Mesothelial cell of epicardium (in vitro differentiated cells): ENCODE data around the gene SIRPD. TPM values are rescaled to one million over a fixed set of nuclear protein-coding genes. Genes with fewer than 3 reads are reported as not detected.

Experiments used
- DNase-seq, 2 experiments: peaks; one replicate each; pipeline ENCODE4 v3.0.0; 2021; ENCODE audit warnings: low spot score in 2 of 2; ENCODE audit not compliant: unreplicated experiment in 2 of 2
- H3K27ac Mint-ChIP-seq: 2 replicates; pipeline ENCODE4 v1.8.0; 2021; ENCODE audit warnings: mixed read lengths
- H3K27me3 Mint-ChIP-seq: 2 replicates; pipeline ENCODE4 v1.8.0; 2021; ENCODE audit warnings: low read depth, mixed read lengths
- H3K36me3 Mint-ChIP-seq: 2 replicates; pipeline ENCODE4 v1.8.0; 2021; ENCODE audit warnings: mixed read lengths
- H3K4me1 Mint-ChIP-seq: 2 replicates; pipeline ENCODE4 v1.8.0; 2021; ENCODE audit warnings: mixed read lengths
- H3K4me3 Mint-ChIP-seq: 2 replicates; pipeline ENCODE4 v1.8.0; 2021; ENCODE audit warnings: mild to moderate bottlenecking, moderate library complexity, mixed read lengths
- H3K9me3 Mint-ChIP-seq: 2 replicates; pipeline ENCODE4 v1.8.0; 2021; ENCODE audit warnings: mixed read lengths
- total RNA-seq: library from RNA; stranded (reverse); gene quantifications from 3 replicates; pipeline ENCODE4 v1.2.1, GENCODE V29; 2021
- TF ChIP-seq, protein P1 (sequence below): fragments of 200-600 bp; sonication (generic); IDR thresholded peaks from one replicate; pipeline ENCODE4 v1.5.0; 2021; ENCODE audit warnings: antibody characterized with exemption; ENCODE audit not compliant: unreplicated experiment

Gene SIRPD
- not detected in 3 replicates for total RNA-seq

DNA sequence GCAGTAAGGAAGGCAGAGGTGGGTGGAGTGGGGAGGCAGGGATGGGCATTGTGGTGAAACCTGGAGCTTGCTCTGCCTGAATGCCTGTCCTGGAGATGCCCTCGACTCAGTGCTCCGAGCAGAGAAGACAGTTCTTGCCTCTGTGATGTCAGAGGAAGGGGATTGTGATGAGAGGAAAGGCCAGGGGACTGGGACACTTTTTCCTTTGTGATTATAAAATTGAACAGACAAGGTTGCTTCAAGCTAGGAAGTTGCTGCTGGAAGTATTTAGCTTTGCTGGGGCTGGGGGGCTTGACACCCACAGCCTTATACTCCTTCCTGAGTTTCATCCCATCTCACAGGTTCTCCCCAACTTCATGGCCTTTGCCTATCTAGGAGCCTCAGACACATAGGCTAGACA is at the start of gene SIRPD:
Gene SIRPD, minus strand, starts transcription at position 101 of the 400 bp plus-strand sequence. Its CDS starts 52 bp downstream, at position 49.
- TF ChIP-seq, protein P1, sequence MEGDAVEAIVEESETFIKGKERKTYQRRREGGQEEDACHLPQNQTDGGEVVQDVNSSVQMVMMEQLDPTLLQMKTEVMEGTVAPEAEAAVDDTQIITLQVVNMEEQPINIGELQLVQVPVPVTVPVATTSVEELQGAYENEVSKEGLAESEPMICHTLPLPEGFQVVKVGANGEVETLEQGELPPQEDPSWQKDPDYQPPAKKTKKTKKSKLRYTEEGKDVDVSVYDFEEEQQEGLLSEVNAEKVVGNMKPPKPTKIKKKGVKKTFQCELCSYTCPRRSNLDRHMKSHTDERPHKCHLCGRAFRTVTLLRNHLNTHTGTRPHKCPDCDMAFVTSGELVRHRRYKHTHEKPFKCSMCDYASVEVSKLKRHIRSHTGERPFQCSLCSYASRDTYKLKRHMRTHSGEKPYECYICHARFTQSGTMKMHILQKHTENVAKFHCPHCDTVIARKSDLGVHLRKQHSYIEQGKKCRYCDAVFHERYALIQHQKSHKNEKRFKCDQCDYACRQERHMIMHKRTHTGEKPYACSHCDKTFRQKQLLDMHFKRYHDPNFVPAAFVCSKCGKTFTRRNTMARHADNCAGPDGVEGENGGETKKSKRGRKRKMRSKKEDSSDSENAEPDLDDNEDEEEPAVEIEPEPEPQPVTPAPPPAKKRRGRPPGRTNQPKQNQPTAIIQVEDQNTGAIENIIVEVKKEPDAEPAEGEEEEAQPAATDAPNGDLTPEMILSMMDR, result no peak
- Mint-ChIP-seq H3K4me3 (no peak within 1 kb of the TSS), H3K4me1 (no peaks in the 10 kb centered on the region)

DNA sequence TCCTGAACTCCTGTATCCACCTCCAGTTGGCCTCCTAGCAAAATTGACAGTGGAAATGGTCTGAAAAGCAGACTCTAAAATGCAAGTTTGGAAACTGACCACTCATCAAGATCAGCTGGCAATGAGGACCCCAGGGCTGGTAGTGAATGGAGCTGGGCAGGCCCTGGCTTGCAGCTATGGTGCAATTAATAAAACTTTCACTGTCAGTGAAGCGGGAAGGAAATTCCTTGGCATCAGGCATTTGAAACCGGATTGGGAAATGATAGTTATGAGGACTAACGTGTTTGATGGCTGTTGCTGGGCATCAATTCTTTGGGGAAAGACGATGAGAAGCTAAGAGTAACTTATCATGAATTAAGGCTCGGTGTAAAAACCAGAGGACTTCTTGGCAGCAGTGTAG is 43.2 kb upstream of the SIRPD start:
- H3K9me3 Mint-ChIP-seq, result no peaks in the 10 kb centered on the region
- no peaks in the 10 kb centered on the region for H3K36me3 Mint-ChIP-seq
- TF ChIP-seq, protein P1, result no peak
- no peak overlapping the region for H3K4me3 Mint-ChIP-seq
- H3K4me1 Mint-ChIP-seq, result no peaks in the 10 kb centered on the region
- H3K27ac Mint-ChIP-seq, result no peak overlapping the region
- H3K27me3 Mint-ChIP-seq, result no peaks in the 10 kb centered on the region
- no peak for DNase-seq

More for the DNA sequence above, at the start of gene SIRPD:
- peaks cover 22% of the 10 kb centered on the region for H3K27me3 Mint-ChIP-seq
- no peaks in the 10 kb centered on the region for H3K36me3 Mint-ChIP-seq
- peaks cover 11% of the 10 kb centered on the region for H3K9me3 Mint-ChIP-seq
- no peak for DNase-seq
- H3K27ac Mint-ChIP-seq, result no peak within 1 kb of the TSS

DNA sequence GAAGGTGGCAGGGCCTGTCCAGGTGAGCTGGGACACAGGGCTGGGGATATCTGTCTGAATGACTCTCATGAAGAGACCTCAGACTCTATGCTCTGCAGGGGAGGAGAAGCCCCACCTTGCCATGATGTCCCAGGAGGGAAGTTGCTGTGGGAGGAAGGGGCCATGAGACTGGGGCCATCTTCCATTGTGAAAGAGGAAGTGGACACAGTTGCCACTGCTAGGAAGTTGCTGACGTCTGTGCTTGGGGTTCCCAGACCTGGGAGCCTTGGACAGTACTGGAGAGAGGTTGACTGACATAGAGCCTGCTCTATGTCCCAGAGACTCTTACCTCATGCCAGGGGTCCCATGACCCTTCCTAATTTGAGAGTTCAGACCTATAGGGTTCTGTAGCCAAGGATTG is 37.8 kb upstream of the SIRPD start:
- Mint-ChIP-seq H3K4me1 (no peaks in the 10 kb centered on the region), H3K9me3 (no peaks in the 10 kb centered on the region), H3K27me3 (no peaks in the 10 kb centered on the region), H3K4me3 (no peak overlapping the region), H3K27ac (no peak overlapping the region), H3K36me3 (no peaks in the 10 kb centered on the region)
- TF ChIP-seq, protein P1, result no peak
- no peak for DNase-seq

DNA sequence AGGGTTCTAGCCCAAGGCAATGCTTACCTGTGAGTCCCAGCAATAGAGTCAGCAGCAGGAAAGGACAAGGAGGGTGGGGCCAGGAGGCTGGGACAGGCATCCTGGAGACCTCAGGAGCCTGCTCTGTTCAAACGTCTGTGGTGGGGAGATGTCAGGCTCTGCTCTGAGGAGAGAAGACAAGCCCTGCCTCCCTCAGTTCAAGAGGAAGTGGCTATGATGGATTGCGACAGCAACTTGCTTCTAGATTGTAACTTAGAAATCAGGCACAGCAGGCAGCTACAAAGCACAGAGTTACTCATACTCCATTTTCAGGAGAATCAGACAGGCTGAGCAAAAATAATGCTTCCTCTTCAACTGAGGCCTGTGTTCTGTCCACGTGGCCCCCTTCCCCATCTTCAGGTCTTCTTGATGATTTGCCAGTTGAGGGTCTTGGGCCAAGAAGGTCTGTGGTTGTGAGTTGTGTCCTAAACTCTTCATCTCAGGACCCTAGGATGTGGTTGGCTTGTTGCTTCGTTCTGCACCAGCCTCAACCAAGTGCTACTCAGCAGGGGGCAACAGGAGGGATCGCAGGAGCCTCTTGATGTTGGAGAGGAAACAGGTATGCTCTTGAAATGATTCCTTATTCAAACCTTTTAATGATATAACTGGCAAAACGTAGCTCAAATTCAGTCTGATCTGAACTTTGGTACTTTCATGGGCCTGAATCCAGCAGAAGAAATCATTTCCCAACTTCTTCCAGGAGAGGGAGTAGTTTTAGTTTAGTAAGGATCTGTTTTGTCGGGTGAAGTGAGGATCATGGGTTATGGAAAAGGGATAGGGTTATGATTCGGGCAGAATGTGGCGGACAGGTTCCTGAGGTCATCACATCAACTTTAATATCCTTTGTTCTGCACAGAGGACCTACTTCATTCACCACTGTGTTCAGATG is 31.3 kb upstream of the SIRPD start:
- Mint-ChIP-seq H3K27ac (no peak overlapping the region), H3K27me3 (no peaks in the 10 kb centered on the region), H3K4me3 (no peak overlapping the region), H3K36me3 (no peaks in the 10 kb centered on the region), H3K4me1 (no peaks in the 10 kb centered on the region), H3K9me3 (no peaks in the 10 kb centered on the region)
- DNase-seq, result no peak
- TF ChIP-seq, protein P1, result no peak

DNA sequence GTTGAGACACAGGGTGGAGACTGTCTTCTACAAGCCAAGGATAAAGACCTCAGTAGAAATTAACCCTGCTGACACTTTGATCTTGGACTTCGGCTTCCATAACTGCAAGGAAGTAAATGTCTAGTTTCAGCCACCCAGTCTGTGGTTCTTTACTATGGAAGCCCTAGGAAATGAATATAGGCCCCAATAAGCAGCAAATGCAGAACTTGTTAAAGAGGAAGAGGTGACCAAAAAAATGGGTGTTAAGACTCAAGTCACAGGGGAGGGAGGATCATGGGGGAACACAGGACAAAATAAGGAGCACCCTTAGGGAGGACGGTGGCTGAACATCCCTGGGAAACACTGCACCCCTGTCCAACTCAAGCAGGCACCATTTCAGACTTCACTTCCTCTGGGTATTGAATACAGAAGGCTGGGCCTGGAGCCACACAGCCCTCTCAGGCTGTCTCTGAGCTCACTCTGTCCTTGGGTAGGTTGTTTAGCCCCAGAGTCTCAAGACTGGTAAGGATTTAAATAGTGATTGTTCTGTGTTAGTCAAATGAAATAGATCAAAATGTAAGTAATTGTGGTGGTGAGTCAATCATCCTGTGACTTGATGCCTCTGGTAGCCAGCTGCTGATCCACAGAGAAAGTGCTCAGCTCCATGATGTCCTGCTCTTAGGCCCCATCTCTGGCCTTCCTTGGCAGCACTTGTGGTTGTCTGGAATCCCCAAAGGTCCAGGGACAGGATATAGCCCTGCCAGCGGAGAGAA is 30.5 kb upstream of the SIRPD start:
- Mint-ChIP-seq H3K27me3 (no peaks in the 10 kb centered on the region), H3K4me1 (no peaks in the 10 kb centered on the region)
- TF ChIP-seq, protein P1, result no peak

More for the DNA sequence above, 30.5 kb upstream of the SIRPD start:
- Mint-ChIP-seq H3K4me3 (no peak overlapping the region), H3K9me3 (no peaks in the 10 kb centered on the region), H3K36me3 (no peaks in the 10 kb centered on the region), H3K27ac (no peak overlapping the region)
- no peak for DNase-seq
